ENCODE measurements around the gene PER1. TPM values are rescaled to one million over a fixed set of nuclear protein-coding genes. Genes with fewer than 3 reads are reported as not detected.

PER1 gene
- total and polyA plus RNA-seq, 2 of the 13 experiments (the other 11 are each of a cell fraction or from before 2014, with no cell fraction given) = 2.6 to 3.6 TPM

- TF ChIP-seq ZNF142 (CRISPR knock-in tag; IDR thresholded peaks at IDR 0.05) (no peak), ZUFSP (CRISPR knock-in tag; IDR thresholded peaks at IDR 0.05; ENCODE audit: borderline replicate concordance) (no peak), ZNF639 (CRISPR knock-in tag; conservative IDR thresholded peaks at IDR 0.05) (no peak), ARNTL (CRISPR knock-in tag; IDR thresholded peaks at IDR 0.05) (no peak), ZFP62 (CRISPR knock-in tag; IDR thresholded peaks at IDR 0.05) (no peak), BCL3 (CRISPR knock-in tag; IDR thresholded peaks at IDR 0.05) (no peak), ELF1 (CRISPR knock-in tag; IDR thresholded peaks at IDR 0.05) (no peak), AHR (CRISPR knock-in tag; IDR thresholded peaks at IDR 0.05) (no peak), ZNF451 (CRISPR knock-in tag; IDR thresholded peaks at IDR 0.05) (no peak)
Measured at GRCh38 chr17:8125154-8125946, 26.9 kb downstream of the PER1 start (continued).

Data from HepG2 (cell line).